NCI-H1417 treated with DMSO at 0.1 percent for 48 hours (cell line): ENCODE results near the gene ADIRF.
"Not testable (repeated sequence)": the region's sequence is repeated elsewhere in the genome, so short reads cannot be mapped to it uniquely, and the experiment has no call there.

ENCODE experiments used
- DNase-seq: peaks from one replicate; lab custom pipeline; 2025; lab: John Stamatoyannopoulos, UW

Gene ADIRF

GRCh38 chr10:86979296-86979818 is 11.1 kb downstream of the ADIRF start:
- DNase-seq = no peak

DNA sequence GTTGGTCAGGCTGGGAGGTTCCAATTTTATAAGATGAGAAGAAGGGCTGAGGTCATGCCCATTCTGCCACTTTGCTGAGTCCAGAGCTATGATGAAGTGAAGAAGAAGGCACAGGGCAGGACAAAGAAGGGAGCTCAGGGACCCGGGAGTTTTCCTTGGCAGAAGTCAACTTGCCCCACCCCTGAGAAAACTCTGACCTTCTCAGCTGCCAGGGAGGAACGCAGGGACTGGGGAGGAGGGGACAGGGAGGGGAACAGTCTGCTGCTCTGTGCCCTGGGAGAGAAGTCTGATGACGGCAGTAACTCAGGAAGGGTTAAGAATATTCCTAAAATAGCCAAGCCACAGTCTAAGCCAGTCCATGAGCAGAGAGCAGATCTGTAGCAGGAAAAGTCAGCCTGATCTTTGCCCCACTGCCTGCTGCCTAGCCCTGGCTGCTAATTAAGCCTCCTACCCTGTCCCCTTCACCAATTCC is 11.7 kb downstream of the ADIRF start:
- no peak for DNase-seq

DNA sequence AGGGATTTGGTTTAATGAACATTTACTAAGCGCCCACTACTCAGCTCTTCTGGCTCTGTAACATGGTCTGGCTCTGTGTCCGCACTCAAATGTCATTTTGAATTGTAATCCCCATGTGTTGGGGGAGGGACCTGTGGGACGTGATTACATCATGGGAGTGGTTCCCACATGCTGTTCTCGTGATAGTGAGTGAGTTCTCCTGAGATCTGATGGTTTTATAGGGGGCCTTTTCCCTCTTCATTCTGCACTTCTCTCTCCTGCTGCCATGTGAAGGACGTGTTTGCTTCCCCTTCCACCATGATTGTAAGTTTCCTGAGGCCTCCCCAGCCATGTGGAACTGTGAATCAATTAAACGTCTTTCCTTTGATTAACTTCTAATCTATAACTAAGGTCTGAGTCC is 12.7 kb downstream of the ADIRF start:
- not testable (repeated sequence) for DNase-seq

GRCh38 chr10:86981716-86982115 is 13.4 kb downstream of the ADIRF start:
- DNase-seq = no peak

GRCh38 chr10:86984498-86984897 is 16.2 kb downstream of the ADIRF start:
- not testable (repeated sequence) for DNase-seq

- no peak for DNase-seq
These were observed 20.2 kb downstream of the ADIRF start for GRCh38 chr10:86988520-86988919.

- not testable (repeated sequence) for DNase-seq
These were observed 23.1 kb downstream of the ADIRF start for GRCh38 chr10:86991362-86991761.

DNA sequence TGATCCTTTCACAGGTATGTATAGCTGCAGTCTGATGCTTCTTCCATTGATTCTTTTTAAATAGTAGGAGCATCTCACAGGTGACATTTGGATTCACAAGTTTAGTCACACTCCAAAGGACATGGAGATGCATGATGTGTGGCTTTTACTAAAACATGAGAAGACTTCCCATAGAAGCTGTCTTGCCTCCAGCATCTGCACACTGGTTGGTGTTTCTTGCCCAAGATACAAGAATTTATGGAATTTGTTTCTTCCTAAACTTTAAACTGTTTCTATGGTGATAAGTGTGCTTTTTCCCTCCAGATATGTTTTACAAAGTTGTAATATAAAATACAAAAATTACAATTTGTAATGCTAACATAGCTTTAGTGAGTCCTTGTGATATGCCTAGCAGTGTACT is 24.2 kb downstream of the ADIRF start:
- DNase-seq = no peak

- no peak for DNase-seq
These were observed 24.6 kb downstream of the ADIRF start for GRCh38 chr10:86992929-86993328.

DNA sequence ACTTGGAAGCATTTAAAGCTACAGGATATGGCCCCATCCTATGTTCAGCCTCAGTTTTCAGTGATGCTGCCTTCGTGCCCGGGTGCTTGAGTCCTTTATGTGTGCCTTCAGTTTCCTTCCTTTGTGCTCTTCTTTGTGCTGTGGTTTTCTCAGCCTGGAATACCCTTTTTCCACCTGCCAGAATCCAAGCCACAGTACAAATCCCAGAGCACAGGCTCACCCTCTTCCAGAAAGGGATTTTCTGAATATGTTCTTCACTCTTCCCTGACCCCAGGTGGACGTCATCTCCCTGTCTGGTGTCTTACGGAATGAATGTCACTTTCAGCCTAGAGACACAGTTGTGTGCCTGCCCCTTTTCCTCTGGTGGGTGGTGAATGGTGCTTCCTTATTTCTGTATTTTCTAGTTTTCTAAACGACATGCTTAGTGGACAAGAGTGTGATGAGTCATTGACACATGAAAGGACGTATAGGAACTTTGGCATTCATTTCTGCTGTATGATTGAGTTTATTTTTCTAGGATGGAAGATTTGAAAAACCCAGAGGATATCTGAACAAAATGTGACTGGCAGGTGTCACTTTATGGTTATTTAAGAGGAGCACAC is 31.6 kb downstream of the ADIRF start:
- not testable (repeated sequence) for DNase-seq

- DNase-seq = no peak
These were observed 32.2 kb downstream of the ADIRF start for GRCh38 chr10:87000491-87000890.

DNA sequence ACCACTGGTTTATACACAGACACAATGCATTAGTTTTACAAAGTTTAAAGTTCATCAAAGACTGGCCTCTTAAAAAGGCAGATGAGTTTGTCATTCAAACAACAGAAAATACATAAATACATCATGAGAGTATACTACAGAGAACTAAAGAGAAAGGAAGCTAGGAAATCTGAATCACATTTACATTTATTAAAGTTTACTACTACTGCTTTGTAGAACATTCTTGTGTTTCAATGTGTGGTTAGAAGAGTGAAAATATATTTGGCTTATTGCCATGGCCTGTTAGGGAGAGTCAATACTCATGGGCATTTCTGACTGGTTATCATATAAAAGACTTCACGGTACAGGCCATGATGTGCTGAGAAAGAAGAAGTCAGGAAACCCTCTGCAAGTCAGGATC is 38.8 kb downstream of the ADIRF start:
- DNase-seq = not testable (repeated sequence)

DNA sequence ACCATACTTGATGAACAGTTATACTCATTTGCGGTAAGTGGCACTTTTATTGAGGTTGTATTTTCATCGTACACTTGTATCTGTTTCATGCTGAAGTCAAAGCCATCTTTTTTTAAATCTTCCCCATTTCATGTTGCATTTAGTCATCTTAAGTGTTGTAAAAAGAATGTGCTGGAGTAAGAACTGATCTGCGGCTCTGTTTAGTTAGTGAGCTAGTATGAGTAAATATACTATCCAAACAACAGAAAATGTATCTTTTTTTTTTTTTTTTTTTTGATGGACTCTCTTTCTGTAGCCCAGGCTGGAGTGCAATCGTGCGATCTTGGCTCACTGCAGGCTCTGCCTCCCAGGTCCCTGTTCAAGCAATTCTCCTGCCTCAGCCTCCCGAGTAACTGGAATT is 39.4 kb downstream of the ADIRF start:
- not testable (repeated sequence) for DNase-seq

DNA sequence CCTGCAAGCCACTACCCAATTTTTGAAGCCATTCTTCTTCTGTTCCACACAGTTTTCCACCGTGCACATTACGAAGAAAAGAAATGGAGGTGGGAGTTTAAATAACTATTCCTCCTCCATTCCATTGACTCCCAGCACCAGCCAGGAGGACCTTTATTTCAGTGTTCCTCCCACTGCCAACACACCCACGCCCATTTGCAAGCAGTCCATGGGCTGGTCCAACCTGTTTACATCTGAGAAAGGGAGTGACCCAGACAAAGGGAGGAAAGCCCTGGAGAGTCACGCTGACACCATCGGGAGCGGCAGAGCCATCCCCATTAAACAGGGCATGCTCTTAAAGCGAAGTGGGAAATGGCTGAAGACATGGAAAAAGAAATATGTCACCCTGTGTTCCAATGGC is 40.0 kb downstream of the ADIRF start:
- DNase-seq = not testable (repeated sequence)

DNA sequence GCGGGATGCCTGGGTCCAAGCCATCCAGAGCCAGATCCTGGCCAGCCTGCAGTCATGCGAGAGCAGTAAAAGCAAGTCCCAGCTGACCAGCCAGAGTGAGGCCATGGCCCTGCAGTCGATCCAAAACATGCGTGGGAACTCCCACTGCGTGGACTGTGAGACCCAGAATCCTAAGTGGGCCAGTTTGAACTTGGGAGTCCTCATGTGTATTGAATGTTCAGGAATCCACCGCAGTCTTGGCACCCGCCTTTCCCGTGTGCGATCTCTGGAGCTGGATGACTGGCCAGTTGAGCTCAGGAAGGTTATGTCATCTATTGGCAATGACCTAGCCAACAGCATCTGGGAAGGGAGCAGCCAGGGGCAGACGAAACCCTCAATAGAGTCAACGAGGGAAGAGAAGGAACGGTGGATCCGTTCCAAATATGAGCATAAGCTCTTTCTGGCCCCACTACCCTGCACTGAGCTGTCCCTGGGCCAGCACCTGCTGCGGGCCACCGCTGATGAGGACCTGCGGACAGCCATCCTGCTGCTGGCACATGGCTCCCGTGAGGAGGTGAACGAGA is 40.9 kb downstream of the ADIRF start:
- DNase-seq = not testable (repeated sequence)

- not testable (repeated sequence) for DNase-seq
These were observed 45.2 kb downstream of the ADIRF start for GRCh38 chr10:87013528-87013927.

DNA sequence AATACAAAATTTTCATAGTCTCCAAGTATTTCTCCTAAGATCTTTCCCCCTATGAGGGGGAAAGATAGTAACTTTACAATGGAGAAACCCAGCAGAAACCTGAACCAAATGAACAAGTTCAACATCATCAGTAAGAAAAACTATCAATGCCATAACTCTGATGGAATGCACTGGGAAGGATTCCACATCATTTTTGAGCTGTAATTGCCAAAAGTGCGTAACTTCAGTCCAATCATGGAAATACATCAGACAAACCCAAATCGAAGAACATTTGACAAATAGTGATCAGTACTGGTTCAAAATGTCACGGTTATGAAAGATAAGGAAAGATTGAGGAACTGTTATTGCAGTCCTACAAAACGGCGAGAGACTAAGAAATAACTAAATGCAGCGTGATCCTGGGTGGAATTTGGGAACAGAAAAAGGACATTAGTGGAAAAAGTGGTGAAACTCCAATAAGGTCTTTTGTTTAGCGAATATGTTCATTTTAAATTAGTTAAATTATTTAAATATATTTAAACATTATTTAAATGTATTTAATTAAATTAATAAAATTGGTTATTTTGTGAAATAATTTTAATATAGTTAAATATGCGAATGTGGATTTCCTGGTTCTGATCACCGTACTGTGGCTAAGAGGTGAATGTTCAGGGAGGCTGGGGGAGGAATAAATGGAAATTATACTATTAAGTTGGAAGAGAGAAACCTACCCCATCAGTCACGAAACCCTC is 46.9 kb downstream of the ADIRF start:
- not testable (repeated sequence) for DNase-seq

- DNase-seq = not testable (repeated sequence)
These were observed 49.8 kb downstream of the ADIRF start for GRCh38 chr10:87018127-87018526.

- not testable (repeated sequence) for DNase-seq
These were observed 50.8 kb downstream of the ADIRF start for GRCh38 chr10:87019066-87019465.

GRCh38 chr10:87019504-87019903 is 51.2 kb downstream of the ADIRF start:
- not testable (repeated sequence) for DNase-seq

GRCh38 chr10:87020056-87020455 is 51.8 kb downstream of the ADIRF start, which contains the start of gene FAM25A:
Gene FAM25A, plus strand, starts transcription at chr10:87020294. Its CDS starts 31 bp downstream, at chr10:87020325.
- not testable (repeated sequence) for DNase-seq
